ENCODE results near the gene GTF3C6.

GTF3C6 gene

GRCh38 chr6:110958329-110959192 is at the start of gene GTF3C6:
TSS of gene GTF3C6 (plus strand) at chr6:110958706. CDS start at chr6:110958770, 64 bp downstream.
- no peak for FAIRE-seq

GRCh38 chr6:110930781-110931180 is 27.7 kb upstream of the GTF3C6 start:
- DNase-seq (ENCODE audit: insufficient read length, low spot score), result no peak
- no peak for TF ChIP-seq CTCF (IDR thresholded peaks at IDR 0.05; ENCODE audit: insufficient read depth, missing control alignments)
- FAIRE-seq, result no peak

More at GRCh38 chr6:110958329-110959192, at the start of gene GTF3C6:
- TF ChIP-seq CTCF (IDR thresholded peaks at IDR 0.05; ENCODE audit: insufficient read depth, missing control alignments), result no peak
- peak; percentile 41 for DNase-seq (ENCODE audit: insufficient read length, low spot score)

GRCh38 chr6:110933912-110934311 is 24.6 kb upstream of the GTF3C6 start:
- no peak for TF ChIP-seq CTCF (IDR thresholded peaks at IDR 0.05; ENCODE audit: insufficient read depth, missing control alignments)
- FAIRE-seq, result no peak

GRCh38 chr6:110934381-110934898 is 24.1 kb upstream of the GTF3C6 start:
- TF ChIP-seq CTCF (IDR thresholded peaks at IDR 0.05; ENCODE audit: insufficient read depth, missing control alignments), result no peak
- no peak for FAIRE-seq
- no peak for DNase-seq (ENCODE audit: insufficient read length, low spot score)

More at GRCh38 chr6:110933912-110934311, 24.6 kb upstream of the GTF3C6 start:
- DNase-seq (ENCODE audit: insufficient read length, low spot score), result no peak

- no peak for TF ChIP-seq CTCF (IDR thresholded peaks at IDR 0.05; ENCODE audit: insufficient read depth, missing control alignments)
- FAIRE-seq, result no peak
- DNase-seq (ENCODE audit: insufficient read length, low spot score), result no peak
Measured at GRCh38 chr6:110935171-110935570, 23.3 kb upstream of the GTF3C6 start.

GRCh38 chr6:110938171-110938570 is 20.3 kb upstream of the GTF3C6 start:
- DNase-seq (ENCODE audit: insufficient read length, low spot score) (no peak), FAIRE-seq (no peak)
- no peak for TF ChIP-seq CTCF (IDR thresholded peaks at IDR 0.05; ENCODE audit: insufficient read depth, missing control alignments)

All from D721Med (cell line).